Lung (tissue), 12 donors: ENCODE measurements around the gene TRPV5. TPM values are rescaled to one million over a fixed set of nuclear protein-coding genes. Genes with fewer than 3 reads are reported as not detected.
A peak's percentile ranks its signal among the peaks of the same experiment; 100 is the strongest.

Experiments used
- ATAC-seq: fragments of 200-7000 bp; cut with Tn5 transposase; one replicate; pipeline ENCODE4 v1.9.1; 2020; ENCODE audit warnings: moderate number of reproducible peaks; ENCODE audit not compliant: insufficient read depth, low FRiP score
- DNase-seq, 3 donors: peaks; one replicate each; pipeline ENCODE4 v3.0.0-alpha.2; 2013 to 2017
- H3K27ac ChIP-seq, 2 donors: one replicate each; pipeline ENCODE4 v1.5.1; 2013; ENCODE audit warnings: mild to moderate bottlenecking in 2 of 2, moderate library complexity in 2 of 2, control low read depth in 1 of 2, inconsistent platforms in 1 of 2, low read depth in 1 of 2, low read length in 1 of 2
- H3K27me3 ChIP-seq, 3 donors: one replicate each; pipeline ENCODE4 v1.5.1; 2013; ENCODE audit warnings: low read length in 2 of 3; ENCODE audit not compliant: control insufficient read depth in 3 of 3, insufficient read depth in 3 of 3
- H3K36me3 ChIP-seq, 4 donors: one replicate each; pipeline ENCODE4 v1.5.1; 2013; ENCODE audit warnings: low read length in 4 of 4, mild to moderate bottlenecking in 1 of 4, moderate library complexity in 1 of 4; ENCODE audit not compliant: control insufficient read depth in 4 of 4, insufficient read depth in 4 of 4
- H3K4me1 ChIP-seq, 5 donors: one replicate each; pipeline ENCODE4 v1.5.1; 2013; ENCODE audit warnings: low read length in 5 of 5, mild to moderate bottlenecking in 2 of 5, moderate library complexity in 1 of 5; ENCODE audit not compliant: control insufficient read depth in 5 of 5, insufficient read depth in 5 of 5
- H3K4me3 ChIP-seq: one replicate; pipeline ENCODE4 v1.5.1; 2013; ENCODE audit warnings: mild to moderate bottlenecking, control low read depth, moderate library complexity
- H3K9ac ChIP-seq, 2 donors: one replicate each; pipeline ENCODE4 v1.5.1; 2013; ENCODE audit warnings: low read length in 2 of 2, control low read depth in 1 of 2; ENCODE audit not compliant: insufficient read depth in 1 of 2
- H3K9me3 ChIP-seq, 4 donors: one replicate each; pipeline ENCODE4 v1.5.1; 2013; ENCODE audit warnings: low read length in 3 of 4, mild to moderate bottlenecking in 1 of 4, moderate library complexity in 1 of 4; ENCODE audit not compliant: control insufficient read depth in 4 of 4, insufficient read depth in 3 of 4
- WGBS, 2 donors: extraction: QIAGEN DNeasy Blood & Tissue Kit; methylation state at CpG; one replicate each; pipeline ENCODE4 v1.1.7; 2013; 5-methylcytosine and 5-hydroxymethylcytosine counted together
- polyA plus RNA-seq, 2 donors: library from polyadenylated mRNA; stranded (reverse); fragments of 200-250 nt; gene quantifications; one replicate each; pipeline ENCODE4 v1.2.1, GENCODE V29; 2013
- total RNA-seq, 2 donors: library from RNA; depleted of rRNA in 1 of 2; stranded (reverse); fragments of >200 nt in 1 of 2; gene quantifications; one replicate each; pipeline ENCODE4 v1.2.1, GENCODE V29; 2014 to 2021
- TF ChIP-seq, protein P1 (sequence below): IDR thresholded peaks from 2 replicates; pipeline ENCODE4 v1.5.1; 2012; ENCODE audit warnings: mild to moderate bottlenecking; ENCODE audit errors: control extremely low read depth, extremely low read depth
- donor health status: control.
- donor health status: control.
- donor health status: Bipolar disorder and iron deficiency.
- donor health status: healthy.
- donor health status: DM: yes; HTN: yes; CAD: no.

TRPV5 gene
- total and polyA plus RNA-seq, 4 donors: 0.05 TPM; not detected in 3

DNA sequence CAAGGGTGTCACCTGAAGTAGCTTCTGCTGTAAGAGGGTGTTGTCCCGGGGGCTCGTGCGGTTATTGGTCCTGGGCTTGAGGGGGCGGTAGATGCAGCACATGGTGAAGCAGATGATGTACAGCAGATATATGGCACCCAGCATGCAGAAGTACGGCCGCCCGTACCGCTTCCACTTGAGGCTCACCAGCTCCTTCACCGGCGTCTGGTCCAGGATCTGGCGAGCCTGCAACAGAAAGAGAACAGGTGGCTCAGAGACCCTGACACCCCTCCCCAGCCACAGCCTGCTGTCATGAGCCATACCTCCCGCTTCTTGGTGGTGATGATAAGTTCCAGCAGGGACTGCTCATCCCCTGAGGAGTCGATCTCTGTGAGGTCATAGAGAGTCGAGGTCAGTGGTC is 58.1 kb downstream of the TRPV5 start:
- Histone ChIP-seq H3K27me3 (no peaks in the 10 kb centered on the region), H3K27ac (no peak overlapping the region), H3K36me3 (no peaks in the 10 kb centered on the region), H3K9ac (no peak overlapping the region), H3K4me3 (no peak overlapping the region), H3K9me3 (no peaks in the 10 kb centered on the region), H3K4me1 (no peaks in the 10 kb centered on the region)
- 86 to 91% methylated on average over 14 of the region's 14 CpGs for WGBS, 2 donors
- TF ChIP-seq, protein P1, sequence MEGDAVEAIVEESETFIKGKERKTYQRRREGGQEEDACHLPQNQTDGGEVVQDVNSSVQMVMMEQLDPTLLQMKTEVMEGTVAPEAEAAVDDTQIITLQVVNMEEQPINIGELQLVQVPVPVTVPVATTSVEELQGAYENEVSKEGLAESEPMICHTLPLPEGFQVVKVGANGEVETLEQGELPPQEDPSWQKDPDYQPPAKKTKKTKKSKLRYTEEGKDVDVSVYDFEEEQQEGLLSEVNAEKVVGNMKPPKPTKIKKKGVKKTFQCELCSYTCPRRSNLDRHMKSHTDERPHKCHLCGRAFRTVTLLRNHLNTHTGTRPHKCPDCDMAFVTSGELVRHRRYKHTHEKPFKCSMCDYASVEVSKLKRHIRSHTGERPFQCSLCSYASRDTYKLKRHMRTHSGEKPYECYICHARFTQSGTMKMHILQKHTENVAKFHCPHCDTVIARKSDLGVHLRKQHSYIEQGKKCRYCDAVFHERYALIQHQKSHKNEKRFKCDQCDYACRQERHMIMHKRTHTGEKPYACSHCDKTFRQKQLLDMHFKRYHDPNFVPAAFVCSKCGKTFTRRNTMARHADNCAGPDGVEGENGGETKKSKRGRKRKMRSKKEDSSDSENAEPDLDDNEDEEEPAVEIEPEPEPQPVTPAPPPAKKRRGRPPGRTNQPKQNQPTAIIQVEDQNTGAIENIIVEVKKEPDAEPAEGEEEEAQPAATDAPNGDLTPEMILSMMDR: no peak
- DNase-seq (no peak), ATAC-seq (no peak)

DNA sequence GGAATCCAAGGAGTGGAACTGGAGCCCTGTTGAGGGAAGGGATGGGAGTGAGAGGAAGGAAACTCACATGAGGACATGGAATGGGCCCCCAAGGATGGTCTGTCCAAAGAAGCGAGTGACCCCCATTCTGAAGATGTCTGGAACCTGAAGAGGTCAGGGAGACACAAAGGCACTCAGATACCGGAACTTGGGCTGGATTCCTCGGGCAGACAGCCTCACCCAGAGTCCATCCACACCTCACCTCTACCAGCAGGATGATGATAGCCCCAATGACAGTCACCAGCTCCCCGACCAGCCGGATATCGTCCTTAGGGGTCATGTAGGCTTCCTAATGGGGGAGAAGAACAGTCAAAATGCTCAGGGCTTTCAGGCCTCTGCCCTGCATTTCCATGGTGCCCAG is 58.7 kb downstream of the TRPV5 start:
- Histone ChIP-seq H3K4me3 (no peak overlapping the region), H3K9me3 (no peaks in the 10 kb centered on the region), H3K27me3 (no peaks in the 10 kb centered on the region), H3K4me1 (no peaks in the 10 kb centered on the region), H3K27ac (no peak overlapping the region), H3K36me3 (peaks cover 0 to 2% (median 0%) of the 10 kb centered on the region in 4 donors), H3K9ac (no peak overlapping the region)
- TF ChIP-seq, protein P1: no peak
- WGBS, 2 donors: 92% methylated on average over 6 of the region's 6 CpGs
- ATAC-seq: no peak
- no peak for DNase-seq

DNA sequence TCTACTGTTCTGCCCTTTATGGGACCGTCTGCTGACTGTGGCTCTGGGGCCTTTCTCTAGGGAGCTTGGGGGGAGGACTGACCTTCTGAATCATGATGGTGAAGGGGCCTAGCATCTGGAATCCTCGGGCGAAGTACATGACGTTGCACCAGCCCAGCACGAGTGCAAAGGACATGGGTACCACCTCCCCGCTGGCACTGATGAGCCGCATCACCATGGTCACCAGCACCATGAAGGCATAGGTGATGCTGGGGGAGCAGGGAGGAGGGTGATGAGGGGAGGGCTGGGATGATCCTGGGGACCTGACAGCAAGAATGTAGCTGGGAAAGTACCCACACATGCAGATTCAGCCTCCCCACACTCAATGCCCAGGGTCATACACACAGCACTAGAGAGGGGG is 59.1 kb downstream of the TRPV5 start:
- 84 to 97% methylated on average over 7 of the region's 7 CpGs for WGBS, 2 donors
- no peaks in the 10 kb centered on the region for H3K27me3 ChIP-seq

DNA sequence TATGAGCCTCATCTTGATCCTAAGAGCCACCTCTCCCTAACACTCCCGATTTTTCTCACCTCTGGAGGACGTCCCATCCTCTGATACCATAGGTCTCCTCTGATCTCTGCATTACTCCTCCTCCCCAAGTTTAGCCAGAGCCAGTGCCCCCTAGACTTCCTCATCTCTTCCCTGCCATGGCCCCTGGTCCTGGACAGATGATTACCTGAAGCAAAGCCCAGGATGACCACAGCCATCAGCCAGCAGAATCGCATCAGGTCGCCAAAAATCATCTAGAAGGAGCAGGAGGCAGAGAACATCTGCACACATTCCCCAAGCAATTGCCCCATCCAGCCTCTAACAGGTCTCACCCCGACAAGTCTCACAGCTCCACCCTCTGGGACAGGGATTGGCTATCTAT is 59.7 kb downstream of the TRPV5 start:
- peaks cover 0 to 2% (median 0%) of the 10 kb centered on the region in 4 donors for H3K36me3 ChIP-seq
- DNase-seq (peak in 1 of 3 donors; percentile 4), ATAC-seq (no peak)
- H3K9ac ChIP-seq: no peak overlapping the region
- H3K27ac ChIP-seq: no peak overlapping the region
- WGBS, 2 donors: 87% methylated on average over 5 of the region's 5 CpGs
- H3K27me3 ChIP-seq: no peaks in the 10 kb centered on the region
- H3K4me3 ChIP-seq: no peak overlapping the region
- H3K9me3 ChIP-seq: no peaks in the 10 kb centered on the region
- no peaks in the 10 kb centered on the region for H3K4me1 ChIP-seq
- TF ChIP-seq, protein P1: no peak

More for the DNA sequence above, 59.1 kb downstream of the TRPV5 start:
- Histone ChIP-seq H3K9ac (no peak overlapping the region), H3K4me3 (no peak overlapping the region), H3K36me3 (peaks cover 0 to 2% (median 0%) of the 10 kb centered on the region in 4 donors), H3K27ac (no peak overlapping the region), H3K4me1 (no peaks in the 10 kb centered on the region), H3K9me3 (no peaks in the 10 kb centered on the region)
- TF ChIP-seq, protein P1: no peak
- ATAC-seq (no peak), DNase-seq (no peak)
